HG03469 (cell line): ENCODE results near the gene FAM83D.

Experiments used
- ATAC-seq: cut with Tn5 transposase; IDR thresholded peaks from one replicate; pipeline ENCODE4 v1.9.1; 2021; ENCODE audit warnings: mild to moderate bottlenecking, moderate library complexity, moderate number of reproducible peaks; ENCODE audit not compliant: unreplicated experiment

Gene FAM83D

GRCh38 chr20:38894091-38894847 lies 31.9 kb upstream of the FAM83D start:
- no peak for ATAC-seq

GRCh38 chr20:38895098-38895949 lies 30.9 kb upstream of the FAM83D start:
- ATAC-seq: no peak

DNA sequence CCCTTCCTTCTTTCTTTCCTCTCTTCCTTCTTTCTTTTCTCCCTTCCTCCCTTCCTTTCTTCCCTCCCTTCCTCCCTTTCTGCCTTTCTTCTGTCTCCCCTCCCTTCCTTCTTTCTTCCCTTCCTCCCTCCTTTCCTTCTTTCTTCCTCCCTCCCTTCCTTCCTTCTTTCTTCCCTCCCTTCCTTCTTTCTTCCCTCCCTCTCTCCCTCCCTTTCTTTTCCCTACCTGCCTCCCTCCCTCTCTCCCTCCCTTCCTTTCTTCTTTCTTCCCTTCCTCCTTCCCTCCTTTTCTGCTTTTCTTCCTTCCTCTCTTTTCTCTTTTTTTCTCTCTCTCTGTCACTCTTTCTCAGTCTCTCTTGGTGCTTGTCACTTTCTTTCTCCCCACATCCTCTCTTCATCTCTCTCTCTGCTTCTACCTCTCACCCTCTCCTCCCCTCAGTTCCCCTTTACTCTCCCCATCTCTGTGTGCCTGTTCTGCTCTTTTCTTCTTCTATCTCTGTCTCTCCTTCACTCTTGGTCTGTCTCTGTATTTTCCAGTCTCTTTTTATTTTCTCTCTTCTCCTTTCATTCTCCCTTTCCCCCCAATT lies 30.1 kb upstream of the FAM83D start:
- no peak for ATAC-seq

DNA sequence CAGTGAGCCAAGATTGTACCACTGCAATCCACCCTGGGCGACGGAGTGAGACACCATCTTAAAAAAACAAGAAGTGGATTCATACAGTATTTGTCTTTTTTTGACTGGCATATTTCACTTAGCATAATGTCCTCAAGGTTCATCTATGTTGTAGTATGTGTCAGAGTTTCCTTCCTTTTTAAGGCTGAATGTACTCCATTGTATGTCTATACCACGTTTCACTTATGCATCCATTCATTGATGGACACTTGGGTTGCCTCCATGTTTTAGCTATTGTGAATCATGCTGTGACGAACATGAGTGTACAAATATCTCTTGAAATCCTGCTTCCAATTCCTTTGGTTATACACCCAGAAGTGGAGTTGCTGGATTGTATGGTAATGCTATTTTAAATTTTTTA lies 28.9 kb upstream of the FAM83D start:
- no peak for ATAC-seq

GRCh38 chr20:38900606-38901005 lies 25.6 kb upstream of the FAM83D start:
- ATAC-seq: no peak

- no peak for ATAC-seq
Measured at GRCh38 chr20:38902601-38903000, 23.6 kb upstream of the FAM83D start.

- no peak for ATAC-seq
Measured at GRCh38 chr20:38903335-38903734, 22.9 kb upstream of the FAM83D start.

GRCh38 chr20:38905375-38905774 lies 20.8 kb upstream of the FAM83D start:
- ATAC-seq: no peak

DNA sequence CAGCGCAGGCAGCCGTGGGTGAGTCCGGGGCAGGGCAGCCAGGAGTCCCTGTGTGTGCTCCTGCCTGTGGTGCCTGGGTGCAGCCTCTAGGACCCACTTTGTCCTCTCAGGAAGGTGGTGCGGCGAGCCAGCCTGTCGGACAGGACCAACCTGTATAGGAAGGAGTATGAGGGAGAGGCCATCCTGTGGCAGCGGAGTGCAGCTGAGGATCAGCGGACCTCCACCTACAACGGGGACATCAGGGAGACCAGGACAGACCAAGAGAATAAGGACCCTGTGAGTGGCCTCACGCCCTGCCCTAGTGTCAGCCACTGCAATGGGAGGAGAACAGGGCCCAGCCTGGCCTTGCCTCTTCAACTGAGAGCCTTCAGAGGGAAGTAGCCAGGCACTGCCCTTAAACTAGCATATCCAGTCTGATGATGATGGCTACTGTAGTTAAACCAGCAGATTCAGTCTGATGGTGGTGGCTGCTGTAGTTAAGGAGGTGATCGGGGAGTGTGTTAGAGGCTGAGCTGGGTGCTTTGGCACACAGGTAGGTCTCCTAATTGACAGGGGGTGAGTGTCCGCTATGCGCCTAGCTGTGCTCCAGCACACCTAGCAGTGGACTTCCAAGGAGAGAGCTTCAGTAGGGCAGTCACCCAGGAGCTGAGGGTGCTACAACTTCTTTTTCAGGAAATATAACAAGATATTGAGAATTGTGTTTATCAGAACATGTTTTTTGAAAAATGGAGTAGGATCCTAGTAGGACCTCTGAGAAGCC lies 18.1 kb upstream of the FAM83D start:
- no peak for ATAC-seq

- ATAC-seq: no peak
Measured at GRCh38 chr20:38915355-38915754, 10.9 kb upstream of the FAM83D start.

DNA sequence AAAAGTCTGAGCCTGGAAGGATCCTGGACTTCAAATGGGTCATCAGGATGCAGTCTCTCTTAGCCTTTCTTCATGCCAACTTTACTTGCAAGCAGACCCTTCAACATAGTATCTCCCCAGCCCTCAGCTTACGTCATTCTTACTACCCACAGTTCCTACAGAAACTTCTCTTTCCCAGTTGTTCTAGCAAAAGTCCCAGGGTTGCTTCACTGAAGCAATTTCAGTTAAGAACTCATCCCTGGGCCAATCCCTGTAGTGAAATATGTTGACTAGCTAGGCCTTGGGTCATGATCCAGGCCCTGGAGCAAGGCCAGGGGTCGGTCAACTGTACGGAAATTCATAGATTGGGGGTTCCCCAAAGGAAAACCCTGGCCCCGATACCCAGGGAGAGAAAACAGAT lies 8.6 kb upstream of the FAM83D start:
- no peak for ATAC-seq

DNA sequence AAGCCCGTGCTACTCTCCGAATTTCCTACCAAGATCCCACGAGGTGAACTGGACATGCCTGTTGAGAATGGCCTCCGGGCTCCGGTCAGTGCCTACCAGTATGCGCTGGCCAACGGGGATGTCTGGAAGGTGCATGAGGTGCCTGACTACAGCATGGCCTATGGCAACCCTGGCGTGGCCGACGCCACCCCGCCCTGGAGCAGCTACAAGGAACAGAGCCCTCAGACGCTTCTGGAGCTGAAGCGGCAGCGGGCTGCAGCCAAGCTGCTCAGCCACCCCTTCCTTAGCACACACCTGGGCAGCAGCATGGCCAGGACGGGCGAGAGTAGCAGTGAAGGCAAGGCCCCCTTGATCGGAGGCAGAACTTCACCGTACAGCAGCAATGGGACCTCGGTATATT lies 8.0 kb upstream of the FAM83D start:
- ATAC-seq: no peak

DNA sequence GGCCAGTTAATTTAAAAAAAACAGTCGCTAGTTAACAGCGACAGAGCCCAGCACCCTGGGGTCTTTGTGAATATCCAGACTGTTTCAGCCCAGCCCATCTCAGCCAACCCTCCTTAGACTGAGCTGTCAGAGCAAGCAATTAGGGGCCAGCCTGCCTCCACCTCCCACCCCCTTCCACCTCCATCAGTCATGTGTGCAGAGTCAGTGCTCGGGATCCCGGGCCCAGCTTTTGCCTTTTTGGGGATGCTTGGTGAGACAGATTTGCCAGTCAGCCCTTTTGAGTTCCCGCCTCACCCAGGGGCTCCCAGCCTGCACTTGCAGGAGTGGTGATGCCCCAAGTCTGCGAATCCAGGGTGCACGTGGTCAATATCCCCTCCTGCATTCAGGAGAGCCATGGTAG lies 6.5 kb upstream of the FAM83D start:
- no peak for ATAC-seq

- no peak for ATAC-seq
Measured at GRCh38 chr20:38920411-38920810, 5.8 kb upstream of the FAM83D start.

DNA sequence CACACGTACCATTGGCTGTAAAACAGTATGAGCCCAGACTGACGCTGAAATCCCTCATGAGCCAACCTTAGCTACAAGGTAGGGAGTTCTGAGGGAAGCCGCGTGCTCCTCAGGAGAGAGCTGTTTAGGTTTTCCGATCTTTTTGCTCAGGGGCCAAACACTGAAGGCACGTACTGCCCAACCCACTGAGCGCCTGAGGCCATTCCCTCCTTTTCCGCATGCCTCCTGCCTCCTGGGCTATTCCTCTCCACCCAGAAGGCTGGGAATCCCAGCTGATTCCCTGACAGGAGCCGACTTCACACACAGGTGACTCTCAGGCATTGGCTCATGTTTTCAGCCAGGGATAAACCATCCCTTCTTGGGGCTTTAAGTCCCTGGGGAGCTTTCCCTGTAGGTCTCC lies 5.4 kb upstream of the FAM83D start:
- ATAC-seq: no peak

DNA sequence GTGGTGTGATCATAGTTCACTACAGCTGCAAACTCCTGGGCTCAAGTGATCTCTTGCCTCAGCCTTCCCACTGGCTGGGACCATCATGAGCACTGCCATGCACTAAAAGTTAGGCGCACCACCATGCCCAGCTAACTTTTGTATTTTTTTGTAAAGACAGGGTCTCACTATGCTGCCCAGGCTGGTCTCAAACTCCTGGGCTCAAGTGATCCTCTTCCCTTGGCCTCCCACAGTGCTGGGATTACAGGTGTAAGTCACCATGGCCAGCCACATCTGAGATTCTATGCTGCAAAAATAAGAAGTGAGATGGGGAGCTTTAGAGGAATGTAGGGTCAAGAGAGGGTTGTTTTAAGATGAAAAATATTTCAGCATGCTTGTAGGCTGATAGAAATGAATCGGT lies 1.5 kb upstream of the FAM83D start:
- no peak for ATAC-seq

GRCh38 chr20:38926934-38927616 lies 858 bp downstream of the FAM83D start:
- no peak for ATAC-seq

- ATAC-seq: no peak
Measured at GRCh38 chr20:38927902-38928578, 1.8 kb downstream of the FAM83D start.

GRCh38 chr20:38930242-38930569 lies 4.0 kb downstream of the FAM83D start:
- no peak for ATAC-seq

GRCh38 chr20:38931984-38932383 lies 5.8 kb downstream of the FAM83D start:
- no peak for ATAC-seq
